Tibial nerve (tissue), 4 donors: ENCODE results near the gene DLX3.

Experiments
- EP300 ChIP-seq, 2 donors: sonication (generic); formaldehyde crosslinking; IDR thresholded peaks; one replicate each; pipeline ENCODE4 v1.6.1; 2017; ENCODE audit warnings: antibody characterized with exemption in 2 of 2, mild to moderate bottlenecking in 1 of 2
- POLR2A ChIP-seq, 2 donors: fragments of 450-650 bp; IDR thresholded peaks; one replicate each; pipeline ENCODE4 v1.6.1; 2017; ENCODE audit warnings: antibody characterized with exemption in 2 of 2, mild to moderate bottlenecking in 2 of 2, moderate library complexity in 2 of 2
- TF ChIP-seq, protein P1 (sequence below), 5 experiments: fragments of 200-600 bp in 3 of 5; fragments of 450-650 bp in 2 of 5; sonication (generic) in 3 of 5; IDR thresholded peaks; one replicate each; pipeline ENCODE4 v1.5.1; 2016 to 2019; ENCODE audit warnings: antibody characterized with exemption in 5 of 5, mild to moderate bottlenecking in 3 of 5, moderate library complexity in 2 of 5

DNA sequence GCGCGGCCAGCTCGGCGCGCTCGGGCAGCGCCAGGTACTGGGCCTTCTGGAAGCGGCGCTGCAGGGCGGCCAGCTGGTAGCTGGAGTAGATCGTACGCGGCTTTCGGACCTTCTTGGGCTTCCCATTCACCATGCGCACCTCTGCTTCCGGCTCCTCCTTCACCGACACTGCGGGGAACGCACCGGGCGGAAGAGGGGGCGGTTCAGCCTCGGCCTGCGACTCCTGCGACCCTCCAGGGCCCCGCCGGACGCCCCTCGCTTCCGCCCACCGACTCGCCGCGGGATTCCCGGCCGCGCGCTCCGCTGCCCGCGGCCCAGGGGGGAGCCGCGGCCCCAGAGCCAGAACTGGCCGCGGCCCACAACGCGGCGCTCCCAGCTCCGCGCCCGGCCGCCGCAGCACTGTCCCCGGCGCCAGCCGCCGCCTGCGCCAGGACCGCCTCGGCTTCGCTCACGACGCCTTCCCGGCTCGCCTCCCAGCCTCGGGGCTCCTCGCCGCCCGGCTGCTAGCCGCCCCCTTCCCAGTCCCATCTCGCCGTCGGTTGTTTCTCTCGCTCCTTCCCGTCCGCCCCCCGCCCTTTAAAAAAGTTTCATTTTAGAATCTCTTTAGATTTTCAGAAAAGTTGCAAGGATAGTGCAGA lies 1.5 kb downstream of the DLX3 start:
- TF ChIP-seq, protein P1, sequence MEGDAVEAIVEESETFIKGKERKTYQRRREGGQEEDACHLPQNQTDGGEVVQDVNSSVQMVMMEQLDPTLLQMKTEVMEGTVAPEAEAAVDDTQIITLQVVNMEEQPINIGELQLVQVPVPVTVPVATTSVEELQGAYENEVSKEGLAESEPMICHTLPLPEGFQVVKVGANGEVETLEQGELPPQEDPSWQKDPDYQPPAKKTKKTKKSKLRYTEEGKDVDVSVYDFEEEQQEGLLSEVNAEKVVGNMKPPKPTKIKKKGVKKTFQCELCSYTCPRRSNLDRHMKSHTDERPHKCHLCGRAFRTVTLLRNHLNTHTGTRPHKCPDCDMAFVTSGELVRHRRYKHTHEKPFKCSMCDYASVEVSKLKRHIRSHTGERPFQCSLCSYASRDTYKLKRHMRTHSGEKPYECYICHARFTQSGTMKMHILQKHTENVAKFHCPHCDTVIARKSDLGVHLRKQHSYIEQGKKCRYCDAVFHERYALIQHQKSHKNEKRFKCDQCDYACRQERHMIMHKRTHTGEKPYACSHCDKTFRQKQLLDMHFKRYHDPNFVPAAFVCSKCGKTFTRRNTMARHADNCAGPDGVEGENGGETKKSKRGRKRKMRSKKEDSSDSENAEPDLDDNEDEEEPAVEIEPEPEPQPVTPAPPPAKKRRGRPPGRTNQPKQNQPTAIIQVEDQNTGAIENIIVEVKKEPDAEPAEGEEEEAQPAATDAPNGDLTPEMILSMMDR (IDR thresholded peaks at IDR 0.05): no peak
- TF ChIP-seq POLR2A (IDR thresholded peaks at IDR 0.05): no peak
- no peak for TF ChIP-seq EP300 (IDR thresholded peaks at IDR 0.05)
